Eye (tissue), 1 donor: ENCODE results near the gene CD207.
"Not testable (repeated sequence)": the region's sequence is repeated elsewhere in the genome, so short reads cannot be mapped to it uniquely, and the experiment has no call there.

Source experiments
- DNase-seq: peaks from one replicate; pipeline ENCODE4 v3.0.0-alpha.2; 2015

Gene CD207

GRCh38 chr2:70835643-70836042 lies at the start of gene CD207:
TSS of gene CD207 (minus strand) at chr2:70835816. CDS start at chr2:70835776, 40 bp downstream.
- DNase-seq: no peak

DNA sequence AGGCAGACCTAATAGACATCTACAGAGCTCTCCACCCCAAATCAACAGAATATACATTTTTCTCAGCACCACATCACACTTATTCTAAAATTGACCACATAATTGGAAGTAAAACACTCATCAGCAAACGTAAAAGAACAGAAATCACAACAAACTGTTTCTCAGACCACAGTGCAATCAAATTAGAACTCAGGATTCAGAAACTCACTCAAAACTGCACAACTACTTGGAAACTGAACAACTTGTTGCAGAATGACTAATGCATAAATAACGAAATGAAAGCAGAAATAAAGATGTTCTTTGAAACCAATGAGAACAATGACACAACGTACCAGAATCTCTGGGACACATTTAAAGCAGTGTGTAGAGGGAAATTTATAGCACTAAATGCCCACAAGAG lies 42.9 kb upstream of the CD207 start:
- DNase-seq: not testable (repeated sequence)

- DNase-seq: not testable (repeated sequence)
Measured at GRCh38 chr2:70876138-70876537, 40.5 kb upstream of the CD207 start.

GRCh38 chr2:70873541-70873940 lies 37.9 kb upstream of the CD207 start:
- no peak for DNase-seq

GRCh38 chr2:70871398-70872211 lies 36.0 kb upstream of the CD207 start:
- DNase-seq: peak; percentile 94

DNA sequence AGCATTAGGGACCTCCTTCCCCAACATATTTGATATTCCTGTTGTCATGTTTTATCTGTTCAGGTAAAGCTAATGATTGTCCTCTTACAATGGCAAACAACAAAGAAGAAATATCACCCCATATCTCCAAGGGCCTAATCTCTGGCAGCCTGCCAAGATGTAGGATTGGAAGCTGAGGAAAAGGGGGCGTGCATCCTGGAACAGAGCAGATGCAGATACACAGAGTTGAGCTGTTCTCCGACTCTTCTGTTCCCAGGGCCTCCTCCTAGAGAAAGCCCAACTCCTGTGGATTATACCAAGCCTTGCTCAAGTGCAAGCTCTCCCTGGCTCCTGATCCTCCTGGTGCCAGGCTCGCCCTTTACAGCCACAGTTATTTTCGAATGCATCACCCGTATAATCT lies 35.2 kb upstream of the CD207 start:
- DNase-seq: peak; percentile 32

DNA sequence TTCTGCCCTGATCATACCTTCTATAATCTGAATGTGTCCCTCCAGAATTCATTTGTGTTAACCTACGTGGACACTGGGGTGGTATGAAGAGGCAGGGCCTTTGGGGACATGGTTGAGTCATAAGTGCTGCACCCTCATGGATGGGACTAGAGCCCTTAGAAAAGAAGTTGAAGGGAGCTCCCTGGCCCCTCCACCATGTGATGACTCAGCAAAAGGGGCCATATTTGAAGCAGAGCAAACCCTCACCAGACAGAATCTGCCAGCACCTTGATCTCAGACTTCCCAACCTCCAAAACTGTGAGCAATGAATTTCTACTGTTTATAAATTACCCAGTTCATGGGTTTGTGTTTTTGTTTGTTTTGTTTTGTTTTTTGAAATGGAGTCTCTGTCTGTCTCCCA lies 33.4 kb upstream of the CD207 start:
- DNase-seq: no peak

- DNase-seq: peak; percentile 95
Measured at GRCh38 chr2:70861777-70862625, 26.4 kb upstream of the CD207 start.

DNA sequence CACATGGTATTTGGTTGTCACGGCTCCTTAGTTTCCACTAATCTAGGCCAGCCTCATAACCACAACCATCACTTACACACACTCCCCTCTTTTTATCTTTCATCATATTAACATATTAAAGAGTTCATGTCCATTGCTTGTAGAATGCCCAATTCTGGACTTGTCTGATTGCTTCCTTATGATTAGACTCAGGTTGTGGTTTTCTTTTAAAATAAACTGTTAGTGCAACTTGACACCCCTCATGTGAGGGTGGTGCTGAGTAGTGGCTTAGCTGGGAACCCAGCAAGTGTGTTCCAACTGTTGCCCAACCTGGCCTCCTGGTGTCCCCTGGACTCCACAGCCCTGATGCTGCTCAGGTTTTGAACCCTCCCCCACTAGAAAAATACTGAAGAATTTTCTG lies 20.1 kb upstream of the CD207 start:
- DNase-seq: no peak

- no peak for DNase-seq
Measured at GRCh38 chr2:70854411-70854810, 18.8 kb upstream of the CD207 start.

- no peak for DNase-seq
Measured at GRCh38 chr2:70852824-70853223, 17.2 kb upstream of the CD207 start.

DNA sequence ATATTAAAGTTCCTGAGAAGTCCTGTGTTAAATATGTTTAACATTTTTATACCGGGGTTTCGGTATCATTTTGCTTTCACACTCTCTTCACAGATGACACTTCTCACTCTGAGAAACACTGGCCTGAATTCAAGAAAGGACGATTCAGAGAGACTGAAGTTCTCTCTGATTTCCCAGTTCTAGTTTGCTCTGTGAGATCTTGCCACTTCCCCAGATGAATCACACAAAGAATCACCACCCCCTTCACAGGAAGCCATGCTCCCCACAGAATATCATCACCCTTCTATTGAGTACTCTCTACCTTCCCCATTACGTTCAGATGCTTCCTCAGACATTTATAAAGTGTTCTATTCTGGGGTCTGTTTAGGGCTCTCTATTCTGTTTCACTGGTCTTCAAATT lies 16.1 kb upstream of the CD207 start:
- DNase-seq: no peak

DNA sequence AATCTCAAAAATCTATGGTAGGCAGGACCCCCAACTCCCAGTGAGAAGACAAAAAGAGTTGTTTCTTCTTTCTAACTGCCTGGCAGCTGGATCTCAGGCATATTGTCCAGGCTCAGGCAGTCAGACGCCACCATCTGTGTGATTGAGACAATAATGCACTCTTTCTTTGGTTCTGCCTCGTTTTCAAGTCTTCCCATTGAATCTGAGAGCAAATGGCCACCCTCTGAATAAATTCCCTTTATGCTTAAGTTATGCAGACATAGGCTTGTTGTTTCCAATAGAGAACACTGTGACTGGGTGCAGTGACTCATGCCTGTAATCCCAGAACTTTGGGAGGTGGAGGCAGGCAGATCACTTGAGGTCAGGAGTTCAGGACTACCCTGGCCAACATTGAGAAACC lies 15.3 kb upstream of the CD207 start:
- no peak for DNase-seq

DNA sequence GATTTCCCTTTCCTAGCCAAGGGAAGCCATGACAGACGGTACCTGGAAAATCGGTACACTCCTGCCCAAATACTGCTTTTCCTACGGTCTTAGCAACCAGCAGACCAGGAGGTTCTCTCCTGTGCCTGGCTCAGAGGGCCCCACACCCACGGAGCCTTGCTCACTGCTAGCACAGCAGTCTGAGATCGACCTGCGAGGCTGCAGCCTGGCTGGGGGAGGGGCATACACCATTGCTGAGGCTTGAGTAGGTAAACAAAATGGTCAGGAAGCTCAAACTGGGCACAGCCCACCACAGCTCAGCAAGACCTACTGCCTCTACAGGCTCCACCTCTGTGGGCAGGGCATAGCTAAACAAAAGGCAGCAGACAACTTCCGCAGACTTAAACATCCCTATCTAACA lies 6.8 kb upstream of the CD207 start:
- no peak for DNase-seq

DNA sequence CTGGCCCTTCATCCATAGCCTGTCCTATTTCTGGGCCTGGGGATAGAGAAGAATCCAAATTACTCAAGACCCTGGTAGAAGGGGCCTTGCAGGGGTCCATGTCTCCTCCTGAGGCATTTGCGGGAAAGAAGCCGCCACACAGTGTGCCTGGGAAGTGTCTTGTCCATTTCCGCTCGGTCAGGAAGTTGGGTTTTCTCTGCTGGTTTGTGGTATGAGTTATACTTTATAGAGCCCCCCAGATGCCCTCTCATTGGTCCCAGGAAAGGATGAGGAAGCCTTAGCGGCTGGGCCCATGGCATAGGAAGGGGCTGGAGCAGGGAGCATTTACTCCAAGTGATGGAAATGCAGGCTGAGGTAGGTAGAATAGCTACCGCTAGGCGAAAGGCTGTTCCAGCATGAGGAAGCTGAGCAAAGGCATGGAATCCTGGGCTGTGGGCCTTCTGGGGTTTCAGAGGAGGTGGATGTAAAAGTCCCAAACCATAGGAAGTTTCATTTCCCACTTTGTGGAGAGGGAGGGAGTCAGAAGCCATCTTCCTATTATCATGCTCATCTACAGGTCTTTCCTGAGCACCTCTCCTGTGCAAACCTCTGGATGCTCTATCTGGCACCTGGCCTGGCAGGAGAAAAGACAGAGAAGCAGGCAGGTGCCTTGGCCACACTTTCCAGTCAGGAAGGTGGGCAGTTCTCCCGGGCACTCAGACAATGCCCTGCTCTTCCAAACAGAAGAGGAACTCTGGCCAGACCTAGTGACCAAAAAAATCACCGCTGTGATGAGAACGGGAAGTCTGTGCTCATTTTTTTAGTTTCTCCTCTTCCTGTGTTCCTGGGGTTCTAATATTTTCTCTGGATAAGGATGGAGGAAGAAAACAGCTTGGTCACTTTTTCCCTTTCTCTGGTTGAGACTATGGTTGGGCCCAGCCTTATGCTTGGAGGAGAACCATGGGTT lies 2.6 kb upstream of the CD207 start:
- no peak for DNase-seq

GRCh38 chr2:70834881-70835280 lies 735 bp downstream of the CD207 start:
- no peak for DNase-seq

- no peak for DNase-seq
Measured at GRCh38 chr2:70834106-70834505, 1.5 kb downstream of the CD207 start.

GRCh38 chr2:70833246-70833645 lies 2.4 kb downstream of the CD207 start:
- no peak for DNase-seq

GRCh38 chr2:70832386-70832785 lies 3.2 kb downstream of the CD207 start:
- no peak for DNase-seq

DNA sequence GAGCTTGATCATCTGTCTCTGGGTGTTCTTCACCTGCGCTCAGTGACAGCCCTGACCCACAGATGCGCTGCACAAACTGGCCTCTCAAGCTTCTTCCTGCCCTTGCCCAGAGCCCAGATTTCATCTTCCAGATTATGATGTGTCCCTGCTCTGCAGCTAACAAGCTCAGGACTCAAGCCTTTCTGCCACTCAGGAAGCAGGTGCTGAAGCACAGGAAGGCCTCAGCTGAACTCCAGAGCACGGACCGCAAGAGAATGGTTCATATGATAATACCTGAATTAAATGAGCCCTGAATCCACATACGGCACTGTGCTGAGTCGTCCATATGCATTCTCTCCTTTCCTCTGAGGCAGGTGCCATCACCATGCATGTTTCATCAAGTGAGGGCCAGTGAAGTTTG lies 3.8 kb downstream of the CD207 start:
- DNase-seq: no peak

DNA sequence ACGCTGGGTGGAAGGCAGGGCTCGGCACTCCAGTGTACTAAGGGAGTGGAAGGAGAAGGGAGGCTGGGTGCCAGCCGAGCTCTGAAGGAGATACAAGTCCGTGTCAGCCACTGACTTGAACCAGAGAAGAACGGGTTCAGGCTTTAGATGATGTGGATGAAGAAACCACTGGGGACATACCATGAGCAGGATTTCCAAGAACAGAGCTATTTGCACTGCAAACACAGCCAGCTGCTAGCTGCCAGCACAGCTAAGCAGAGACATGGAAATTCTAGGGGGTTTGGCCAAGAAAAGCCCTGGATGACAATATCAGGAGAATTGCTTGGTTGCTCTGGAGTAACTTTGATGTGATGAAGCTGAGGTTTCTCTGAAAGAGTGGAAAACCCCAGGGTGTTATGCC lies 5.2 kb downstream of the CD207 start:
- no peak for DNase-seq

- DNase-seq: no peak
Measured at GRCh38 chr2:70829916-70830315, 5.7 kb downstream of the CD207 start.
